Vagina (tissue), 2 donors: ENCODE results near the gene IRF2BPL.

Experiments used
- CTCF ChIP-seq, 3 experiments: fragments of 450-650 bp in 2 of 3; fragments of 200-600 bp in 1 of 3; sonication (generic) in 1 of 3; IDR thresholded peaks; one replicate each; pipeline ENCODE4 v1.5.1; 2017 to 2019; ENCODE audit warnings: antibody characterized with exemption in 3 of 3, mild to moderate bottlenecking in 2 of 3, moderate library complexity in 2 of 3
- POLR2A ChIP-seq, 2 donors: fragments of 450-650 bp; IDR thresholded peaks; one replicate each; pipeline ENCODE4 v1.6.1; 2017; ENCODE audit warnings: antibody characterized with exemption in 2 of 2, mild to moderate bottlenecking in 2 of 2, moderate library complexity in 2 of 2

GRCh38 chr14:77014734-77015133, 13.8 kb downstream of the IRF2BPL start:
- TF ChIP-seq CTCF (IDR thresholded peaks at IDR 0.05) (no peak), POLR2A (IDR thresholded peaks at IDR 0.05) (no peak)
